BE2C (cell line): Measurements from ENCODE around the gene GTPBP8.
A peak's percentile ranks its signal among the peaks of the same experiment; 100 is the strongest.
"Not testable (repeated sequence)": the region's sequence is repeated elsewhere in the genome, so short reads cannot be mapped to it uniquely, and the experiment has no call there.

Source experiments
- DNase-seq: peaks from one replicate; pipeline ENCODE4 v3.0.0-alpha.2; 2020
- H3K27me3 ChIP-seq: fragments of 250-450 bp; sonication (Bioruptor Pico); 2 replicates; pipeline ENCODE4 v1.5.1; 2020; ENCODE audit warnings: mild to moderate bottlenecking
- H3K36me3 ChIP-seq: fragments of 250-450 bp; sonication (Bioruptor Pico); 2 replicates; pipeline ENCODE4 v1.5.1; 2020; ENCODE audit warnings: mild to moderate bottlenecking
- H3K4me1 ChIP-seq: fragments of 250-450 bp; sonication (Bioruptor Pico); 2 replicates; pipeline ENCODE4 v1.5.1; 2020
- H3K4me3 ChIP-seq: 2 replicates; pipeline ENCODE4 v1.5.1; 2011; ENCODE audit warnings: low read depth, low read length
- H3K9me3 ChIP-seq: fragments of 250-450 bp; sonication (Bioruptor Pico); 2 replicates; pipeline ENCODE4 v1.5.1; 2020
- CTCF ChIP-seq: IDR thresholded peaks from 2 replicates; pipeline ENCODE4 v1.5.1; 2012; ENCODE audit warnings: mild to moderate bottlenecking, low read depth, low read length

Gene GTPBP8

GRCh38 chr3:113038328-113038727, 47.5 kb downstream of the GTPBP8 start:
- Histone ChIP-seq H3K36me3 (no peaks in the 10 kb centered on the region), H3K27me3 (0 out of 2 replicates have a peak, but pooled peaks cover 2% of the 10 kb centered on the region), H3K4me1 (no peaks in the 10 kb centered on the region), H3K4me3 (no peak overlapping the region), H3K9me3 (no peaks in the 10 kb centered on the region)
- TF ChIP-seq CTCF, result no peak
- no peak for DNase-seq

- Histone ChIP-seq H3K36me3 (no peaks in the 10 kb centered on the region), H3K27me3 (0 out of 2 replicates have a peak, but pooled peaks cover 2% of the 10 kb centered on the region)
- TF ChIP-seq CTCF, result no peak
Observed at GRCh38 chr3:113039546-113039945, 48.8 kb downstream of the GTPBP8 start.

GRCh38 chr3:113040231-113040630, 49.4 kb downstream of the GTPBP8 start:
- no peak overlapping the region for H3K4me3 ChIP-seq
- TF ChIP-seq CTCF, result no peak

More at GRCh38 chr3:113039546-113039945, 48.8 kb downstream of the GTPBP8 start:
- no peak overlapping the region for H3K4me3 ChIP-seq
- no peak for DNase-seq
- no peaks in the 10 kb centered on the region for H3K4me1 ChIP-seq
- H3K9me3 ChIP-seq, result no peaks in the 10 kb centered on the region

GRCh38 chr3:113043686-113044085, 52.9 kb downstream of the GTPBP8 start:
- Histone ChIP-seq H3K27me3 (0 out of 2 replicates have a peak, but pooled peaks cover 2% of the 10 kb centered on the region), H3K4me3 (no peak overlapping the region), H3K4me1 (no peaks in the 10 kb centered on the region), H3K36me3 (no peaks in the 10 kb centered on the region), H3K9me3 (no peaks in the 10 kb centered on the region)
- no peak for TF ChIP-seq CTCF
- DNase-seq, result no peak

More at GRCh38 chr3:113040231-113040630, 49.4 kb downstream of the GTPBP8 start:
- H3K9me3 ChIP-seq, result no peaks in the 10 kb centered on the region
- H3K27me3 ChIP-seq, result 0 out of 2 replicates have a peak, but pooled peaks cover 2% of the 10 kb centered on the region
- no peak for DNase-seq
- H3K36me3 ChIP-seq, result no peaks in the 10 kb centered on the region
- H3K4me1 ChIP-seq, result no peaks in the 10 kb centered on the region

- H3K9me3 ChIP-seq, H3K27me3 ChIP-seq, H3K36me3 ChIP-seq, H3K4me3 ChIP-seq, H3K4me1 ChIP-seq, DNase-seq: not testable (repeated sequence)
Observed at GRCh38 chr3:113046186-113046965, 55.6 kb downstream of the GTPBP8 start.

GRCh38 chr3:113051302-113051711, 60.5 kb downstream of the GTPBP8 start:
- Histone ChIP-seq H3K36me3 (no peaks in the 10 kb centered on the region), H3K9me3 (no peaks in the 10 kb centered on the region), H3K4me1 (peaks cover 3% of the 10 kb centered on the region; the same call in 1 of the 2 replicates), H3K27me3 (no peaks in the 10 kb centered on the region), H3K4me3 (no peak overlapping the region)
- DNase-seq, result peak; percentile 77
- TF ChIP-seq CTCF, result peak; percentile 89
